Calu3 (cell line): Measurements from ENCODE around the gene RSRP1. TPM values are rescaled to one million over a fixed set of nuclear protein-coding genes. Genes with fewer than 3 reads are reported as not detected.

Source experiments
- BruUV-seq: library from RNA; stranded (reverse); fragments of 400-500 nt; replicated peaks from 2 replicates; lab custom pipeline; 2021; lab: Mats Ljungman, UMichigan
- CTCF ChIA-PET: fragments of 300-600 bp; sonication (Branson Sonifier 250); formaldehyde crosslinking; loops from one replicate; lab custom pipeline; 2022; ENCODE audit warnings: antibody characterized with exemption; lab: Charles Lee
- DNase-seq: peaks from one replicate; pipeline ENCODE4 v3.0.0; 2022
- H3K27ac Mint-ChIP-seq: one replicate; pipeline ENCODE4 v1.8.0; 2022; ENCODE audit warnings: mixed read lengths; ENCODE audit not compliant: unreplicated experiment
- H3K27me3 Mint-ChIP-seq: one replicate; pipeline ENCODE4 v1.8.0; 2022; ENCODE audit warnings: mixed read lengths; ENCODE audit not compliant: unreplicated experiment
- H3K36me3 Mint-ChIP-seq: one replicate; pipeline ENCODE4 v1.8.0; 2022; ENCODE audit warnings: mild to moderate bottlenecking, moderate library complexity, mixed read lengths; ENCODE audit not compliant: insufficient read depth, unreplicated experiment
- H3K4me1 Mint-ChIP-seq: one replicate; pipeline ENCODE4 v1.8.0; 2022; ENCODE audit warnings: mild to moderate bottlenecking, low read depth, mixed read lengths; ENCODE audit not compliant: unreplicated experiment
- H3K4me3 Mint-ChIP-seq: one replicate; pipeline ENCODE4 v1.8.0; 2022; ENCODE audit warnings: mild to moderate bottlenecking, low read depth, moderate library complexity, mixed read lengths; ENCODE audit not compliant: unreplicated experiment
- H3K9me3 Mint-ChIP-seq: one replicate; pipeline ENCODE4 v1.8.0; 2022; ENCODE audit warnings: low read depth, mixed read lengths; ENCODE audit not compliant: unreplicated experiment
- CTCF ChIP-seq: fragments of 200-600 bp; IDR thresholded peaks from one replicate; pipeline ENCODE4 v1.8.0; 2022; ENCODE audit warnings: antibody characterized with exemption; ENCODE audit not compliant: unreplicated experiment
- intact Hi-C: fragments of 100-400 bp; cut with micrococcal nuclease; formaldehyde crosslinking; loops from one replicate; pipeline ENCODE4 v1.10.0; 2022; ENCODE audit not compliant: unreplicated experiment
- total RNA-seq: library from RNA; stranded (reverse); gene quantifications from 2 replicates; pipeline ENCODE4 v1.2.3, GENCODE V29; 2022

RSRP1 gene
- total RNA-seq, 1 experiment from 2014 or later, result 56.9 TPM

GRCh38 chr1:25216123-25216522 lies 31.1 kb downstream of the RSRP1 start:
- Mint-ChIP-seq H3K36me3 (peaks cover 5% of the 10 kb centered on the region), H3K4me1 (no peaks in the 10 kb centered on the region), H3K4me3 (no peak overlapping the region), H3K27ac (no peak overlapping the region), H3K27me3 (peaks cover 7% of the 10 kb centered on the region), H3K9me3 (no peaks in the 10 kb centered on the region)
- CTCF ChIA-PET, result no interaction called here
- no peak for TF ChIP-seq CTCF
- no TSS peak for BruUV-seq
- intact Hi-C loops, result no loop called here
- DNase-seq, result no peak

GRCh38 chr1:25212725-25213124 lies 34.5 kb downstream of the RSRP1 start:
- H3K27ac Mint-ChIP-seq, result no peak overlapping the region
- no peak for DNase-seq
- H3K27me3 Mint-ChIP-seq, result peaks cover 22% of the 10 kb centered on the region
- H3K9me3 Mint-ChIP-seq, result no peaks in the 10 kb centered on the region
- TF ChIP-seq CTCF, result no peak
- CTCF ChIA-PET, result no interaction called here
- no peaks in the 10 kb centered on the region for H3K4me1 Mint-ChIP-seq
- no peak overlapping the region for H3K4me3 Mint-ChIP-seq
- BruUV-seq, result no TSS peak
- no peaks in the 10 kb centered on the region for H3K36me3 Mint-ChIP-seq
- intact Hi-C loops, result no loop called here

- no peaks in the 10 kb centered on the region for H3K9me3 Mint-ChIP-seq
- H3K4me3 Mint-ChIP-seq, result no peak overlapping the region
- no TSS peak for BruUV-seq
- H3K27me3 Mint-ChIP-seq, result peaks cover 22% of the 10 kb centered on the region
- H3K27ac Mint-ChIP-seq, result no peak overlapping the region
- intact Hi-C loops, result no loop called here
- CTCF ChIA-PET, result no interaction called here
- no peak for TF ChIP-seq CTCF
- no peaks in the 10 kb centered on the region for H3K4me1 Mint-ChIP-seq
- DNase-seq, result no peak
- no peaks in the 10 kb centered on the region for H3K36me3 Mint-ChIP-seq
Observed at GRCh38 chr1:25210728-25211127, 36.5 kb downstream of the RSRP1 start.

GRCh38 chr1:25209516-25209915 lies 37.7 kb downstream of the RSRP1 start:
- no TSS peak for BruUV-seq
- intact Hi-C loops, result loop anchor here (5.0 kb wide), 1 partner anchor 362 kb away; no protein-coding TSS in a partner anchor
- Mint-ChIP-seq H3K36me3 (no peaks in the 10 kb centered on the region), H3K4me1 (no peaks in the 10 kb centered on the region), H3K4me3 (no peak overlapping the region), H3K27me3 (peaks cover 22% of the 10 kb centered on the region), H3K9me3 (no peaks in the 10 kb centered on the region), H3K27ac (no peak overlapping the region)
- DNase-seq, result no peak
- no peak for TF ChIP-seq CTCF
- CTCF ChIA-PET, result interaction anchor here (1.1 kb wide), 1 partner anchor 361 kb away, joined by 5 read pairs; no protein-coding TSS in a partner anchor
